Neural cell (in vitro differentiated cells): Measurements from ENCODE around the gene PEAR1. TPM values are rescaled to one million over a fixed set of nuclear protein-coding genes. Genes with fewer than 3 reads are reported as not detected.

ENCODE experiments used
- H2AFZ ChIP-seq: fragments of 200-600, 300-800 bp; sonication (generic), shearing (Covaris generic); 2 replicates; pipeline ENCODE4 v1.6.0; 2014; ENCODE audit warnings: low read depth, mild to moderate bottlenecking, antibody characterized with exemption, low read length, moderate library complexity
- H3F3A ChIP-seq: fragments of 200-600 bp; shearing (Covaris generic); 2 replicates; pipeline ENCODE4 v1.6.1; 2016; ENCODE audit warnings: mild to moderate bottlenecking, moderate library complexity, mixed read lengths, antibody characterized with exemption, low read length; ENCODE audit not compliant: insufficient read depth, poor library complexity, severe bottlenecking
- H3K27ac ChIP-seq: fragments of 200-600, 300-800 bp; sonication (generic), shearing (Covaris generic); 2 replicates; pipeline ENCODE4 v1.5.1; 2014; ENCODE audit warnings: mild to moderate bottlenecking, low read length, moderate library complexity
- H3K27me3 ChIP-seq: fragments of 300-800, 200-600 bp; sonication (generic), shearing (Covaris generic); 2 replicates; pipeline ENCODE4 v1.6.0; 2014; ENCODE audit warnings: mild to moderate bottlenecking, low read depth, low read length, moderate library complexity; ENCODE audit not compliant: insufficient read depth
- H3K36me3 ChIP-seq: fragments of 300-800, 200-600 bp; sonication (generic), shearing (Covaris generic); 2 replicates; pipeline ENCODE4 v1.5.1; 2014; ENCODE audit warnings: mild to moderate bottlenecking, antibody characterized with exemption, low read length, moderate library complexity; ENCODE audit not compliant: insufficient read depth
- H3K4me2 ChIP-seq: fragments of 300-800, 200-600 bp; sonication (generic), shearing (Covaris generic); 2 replicates; pipeline ENCODE4 v1.6.0; 2014; ENCODE audit warnings: mild to moderate bottlenecking, low read length
- H3K4me3 ChIP-seq: fragments of 300-800, 200-600 bp; sonication (generic), shearing (Covaris generic); 2 replicates; pipeline ENCODE4 v1.5.1; 2014; ENCODE audit warnings: mild to moderate bottlenecking, low read length, moderate library complexity
- H3K79me2 ChIP-seq: fragments of 200-600 bp; shearing (Covaris generic); replicated peaks from 2 replicates; pipeline ENCODE4 v1.6.0; 2014; ENCODE audit warnings: mild to moderate bottlenecking, low read length, moderate library complexity; ENCODE audit not compliant: insufficient read depth
- H3K9ac ChIP-seq: fragments of 300-800, 200-600 bp; sonication (generic), shearing (Covaris generic); 2 replicates; pipeline ENCODE4 v1.6.1; 2016; ENCODE audit warnings: mild to moderate bottlenecking, low read length, mixed read lengths
- H3K9me2 ChIP-seq: fragments of 200-600 bp; shearing (Covaris generic); 2 replicates; pipeline ENCODE4 v1.6.1; 2016; ENCODE audit warnings: mild to moderate bottlenecking, low read length, mixed read lengths; ENCODE audit not compliant: insufficient read depth
- H3K9me3 ChIP-seq: fragments of 200-600, 300-800 bp; sonication (generic), shearing (Covaris generic); 2 replicates; pipeline ENCODE4 v1.6.1; 2016; ENCODE audit warnings: mild to moderate bottlenecking, mixed run types, low read length, moderate library complexity, mixed read lengths
- H4K20me1 ChIP-seq: fragments of 200-600 bp; shearing (Covaris generic); 2 replicates; pipeline ENCODE4 v1.6.1; 2016; ENCODE audit warnings: mild to moderate bottlenecking, mixed run types; ENCODE audit not compliant: insufficient read depth
- CTCF ChIP-seq: fragments of 450-650 bp; IDR thresholded peaks from 2 replicates; pipeline ENCODE4 v1.5.1; 2014; ENCODE audit warnings: antibody characterized with exemption, mild to moderate bottlenecking, moderate library complexity; ENCODE audit not compliant: poor library complexity, severe bottlenecking
- EP300 ChIP-seq: fragments of 450-650 bp; conservative IDR thresholded peaks from 2 replicates; pipeline ENCODE4 v1.6.1; 2014; ENCODE audit warnings: antibody characterized with exemption, mild to moderate bottlenecking, moderate library complexity; ENCODE audit not compliant: poor library complexity, severe bottlenecking
- EZH2 ChIP-seq: fragments of 200-600, 300-800 bp; shearing (Covaris generic), sonication (generic); IDR thresholded peaks from 2 replicates; pipeline ENCODE4 v1.6.1; 2014; ENCODE audit warnings: antibody characterized with exemption, low read length, borderline replicate concordance, mild to moderate bottlenecking; ENCODE audit not compliant: insufficient read depth, poor library complexity, severe bottlenecking
- MXI1 ChIP-seq: fragments of 450-650 bp; conservative IDR thresholded peaks from 2 replicates; pipeline ENCODE4 v1.6.1; 2014; ENCODE audit warnings: antibody characterized with exemption, mild to moderate bottlenecking; ENCODE audit not compliant: poor library complexity, severe bottlenecking
- POLR2AphosphoS5 ChIP-seq: IDR thresholded peaks from 2 replicates; pipeline ENCODE4 v1.6.1; 2012
- RAD21 ChIP-seq: fragments of 450-650 bp; conservative IDR thresholded peaks from 2 replicates; pipeline ENCODE4 v1.6.1; 2014; ENCODE audit warnings: antibody characterized with exemption, mild to moderate bottlenecking, moderate library complexity
- REST ChIP-seq: IDR thresholded peaks from 2 replicates; pipeline ENCODE4 v1.6.1; 2012; ENCODE audit warnings: borderline replicate concordance
- SMC3 ChIP-seq: fragments of 450-650 bp; conservative IDR thresholded peaks from 2 replicates; pipeline ENCODE4 v1.6.1; 2014; ENCODE audit warnings: antibody characterized with exemption, mild to moderate bottlenecking, moderate library complexity; ENCODE audit not compliant: poor library complexity
- TAF1 ChIP-seq: IDR thresholded peaks from 2 replicates; pipeline ENCODE4 v1.6.1; 2012; ENCODE audit warnings: low read depth
- polyA plus RNA-seq: library from polyadenylated mRNA; depleted of rRNA; stranded (reverse); fragments of >200 nt; gene quantifications from 2 replicates; pipeline ENCODE4 v1.2.3, GENCODE V29; 2014

The PEAR1 gene
- polyA plus RNA-seq, 1 donor from 2014 or later, result not detected

DNA sequence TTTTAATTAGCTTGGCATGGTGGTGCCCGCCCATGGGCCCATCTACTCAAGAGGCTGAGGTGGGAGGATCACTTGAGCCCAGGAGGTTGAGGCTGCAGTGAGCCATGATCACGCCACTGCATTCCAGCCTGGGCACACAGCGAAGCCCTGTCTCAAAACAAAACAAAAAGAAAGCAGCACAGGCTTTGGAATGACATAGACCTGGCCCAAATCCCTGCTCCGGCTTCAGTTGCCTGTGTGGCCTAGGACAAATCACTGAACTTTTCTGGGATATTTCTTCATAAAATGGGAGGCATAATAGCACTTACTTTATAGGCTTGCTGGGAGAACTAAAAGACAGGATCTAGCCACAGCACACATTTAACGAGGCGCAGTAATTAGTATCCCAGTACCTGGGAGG is 2.4 kb downstream of the PEAR1 start:
- no peak overlapping the region for H3K9ac ChIP-seq
- no peak overlapping the region for H2AFZ ChIP-seq
- H3K79me2 ChIP-seq, result no peaks in the 10 kb centered on the region
- H4K20me1 ChIP-seq, result no peaks in the 10 kb centered on the region
- peaks cover 46% of the 10 kb centered on the region for H3K27me3 ChIP-seq
- H3K4me2 ChIP-seq, result no peak overlapping the region
- H3K9me2 ChIP-seq, result no peaks in the 10 kb centered on the region
- no peak overlapping the region for H3K4me3 ChIP-seq
- H3F3A ChIP-seq, result no peaks in the 10 kb centered on the region
- H3K36me3 ChIP-seq, result no peaks in the 10 kb centered on the region
- TF ChIP-seq CTCF (no peak), SMC3 (no peak), EP300 (no peak), REST (no peak), POLR2AphosphoS5 (no peak), TAF1 (no peak), MXI1 (no peak), EZH2 (no peak), RAD21 (no peak)
- H3K9me3 ChIP-seq, result no peaks in the 10 kb centered on the region
- no peak overlapping the region for H3K27ac ChIP-seq

DNA sequence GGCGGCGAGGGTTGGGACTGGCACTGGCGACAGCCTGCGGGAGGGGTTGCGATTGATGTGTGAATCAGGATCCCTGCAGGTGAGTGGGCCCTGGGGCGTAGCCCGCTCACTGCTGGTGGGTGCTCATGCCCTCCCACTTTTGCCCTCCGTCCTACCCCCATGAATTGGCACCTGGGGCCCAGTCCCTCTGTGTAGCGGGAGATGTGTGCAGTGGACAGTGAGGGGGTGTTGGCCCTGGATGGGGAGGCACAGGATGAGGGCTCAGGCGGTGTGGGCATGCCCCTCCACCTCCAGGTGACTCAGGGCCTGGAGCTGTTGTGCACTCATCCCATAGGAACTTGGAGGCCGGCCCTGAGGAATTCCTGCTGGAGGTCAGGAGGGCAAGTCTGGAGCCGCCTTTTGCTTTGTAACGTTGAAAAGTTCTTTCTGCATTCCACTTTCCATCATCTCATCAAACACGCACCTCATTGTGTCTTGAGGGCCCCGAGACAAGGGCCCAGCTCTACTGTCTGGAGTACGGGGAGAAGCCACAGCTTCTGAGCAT is 3.0 kb downstream of the PEAR1 start:
- Histone ChIP-seq H3K9ac (no peak overlapping the region), H4K20me1 (no peaks in the 10 kb centered on the region), H3K27me3 (peaks cover 40% of the 10 kb centered on the region), H3K9me3 (no peaks in the 10 kb centered on the region), H3K9me2 (no peaks in the 10 kb centered on the region), H3K27ac (no peak overlapping the region), H3K36me3 (no peaks in the 10 kb centered on the region), H3K79me2 (no peaks in the 10 kb centered on the region), H3K4me2 (no peak overlapping the region), H2AFZ (no peak overlapping the region), H3F3A (no peaks in the 10 kb centered on the region), H3K4me3 (no peak overlapping the region)
- TF ChIP-seq MXI1 (no peak), EZH2 (no peak), EP300 (no peak), CTCF (no peak), POLR2AphosphoS5 (no peak), TAF1 (no peak), RAD21 (no peak), REST (no peak), SMC3 (no peak)
